Smooth muscle cell (in vitro differentiated cells): ENCODE results near the gene PTPN5. TPM values are rescaled to one million over a fixed set of nuclear protein-coding genes. Genes with fewer than 3 reads are reported as not detected.

Experiments
- DNase-seq: peaks from one replicate; lab custom pipeline; 2025; ENCODE audit not compliant: unreplicated experiment; lab: John Stamatoyannopoulos, UW
- H2AFZ ChIP-seq: fragments of 200-600 bp; sonication (generic); 2 replicates; pipeline ENCODE4 v1.6.0; 2016; ENCODE audit warnings: antibody characterized with exemption, low read depth, mild to moderate bottlenecking
- H3F3A ChIP-seq: fragments of 200-600 bp; sonication (generic); 2 replicates; pipeline ENCODE4 v1.6.0; 2017; ENCODE audit warnings: antibody characterized with exemption, low read depth
- H3K27ac ChIP-seq: fragments of 200-600 bp; sonication (generic); 2 replicates; pipeline ENCODE4 v1.5.1; 2016; ENCODE audit warnings: low read depth, mild to moderate bottlenecking
- H3K27me3 ChIP-seq: fragments of 200-600 bp; sonication (generic); 2 replicates; pipeline ENCODE4 v1.6.1; 2016; ENCODE audit warnings: low read depth, mild to moderate bottlenecking
- H3K36me3 ChIP-seq: fragments of 200-600 bp; sonication (generic); 2 replicates; pipeline ENCODE4 v1.5.1; 2016; ENCODE audit warnings: low read depth
- H3K4me1 ChIP-seq: fragments of 200-600 bp; sonication (generic); 2 replicates; pipeline ENCODE4 v1.5.1; 2016; ENCODE audit warnings: low read depth
- H3K4me2 ChIP-seq: fragments of 200-600 bp; sonication (generic); 2 replicates; pipeline ENCODE4 v1.6.0; 2016; ENCODE audit warnings: mild to moderate bottlenecking
- H3K4me3 ChIP-seq: fragments of 200-600 bp; sonication (generic); 2 replicates; pipeline ENCODE4 v1.5.1; 2016; ENCODE audit warnings: mild to moderate bottlenecking
- H3K79me2 ChIP-seq: fragments of 200-600 bp; sonication (generic); 2 replicates; pipeline ENCODE4 v1.6.0; 2016; ENCODE audit warnings: low read depth, mild to moderate bottlenecking
- H3K9ac ChIP-seq: fragments of 200-600 bp; sonication (generic); 2 replicates; pipeline ENCODE4 v1.6.0; 2016; ENCODE audit warnings: low read depth
- H3K9me3 ChIP-seq: fragments of 200-600 bp; sonication (generic); replicated peaks from 2 replicates; pipeline ENCODE4 v1.5.1; 2016; ENCODE audit warnings: low read depth
- H4K20me1 ChIP-seq: fragments of 200-600 bp; sonication (generic); 2 replicates; pipeline ENCODE4 v1.6.0; 2016; ENCODE audit warnings: low read depth
- CTCF ChIP-seq: fragments of 200-600 bp; sonication (generic); IDR thresholded peaks from 2 replicates; pipeline ENCODE4 v1.5.1; 2017; ENCODE audit warnings: borderline replicate concordance, mild to moderate bottlenecking, antibody characterized with exemption; ENCODE audit not compliant: insufficient read depth, poor library complexity, severe bottlenecking
- WGBS: methylation state at CpG from one replicate; pipeline ENCODE4 v1.1.7; 2016; ENCODE audit warnings: low lambda C conversion rate; 5-methylcytosine and 5-hydroxymethylcytosine counted together
- polyA plus RNA-seq: library from polyadenylated mRNA; unstranded; fragments of >200 nt; fragmentation: Nextera tagmentation; extraction: Ambion mirVana; gene quantifications from 2 replicates; pipeline ENCODE4 v1.2.1, GENCODE V29; 2016
- total RNA-seq: library from RNA; depleted of rRNA; stranded (reverse); fragments of >200 nt; gene quantifications from 2 replicates; pipeline ENCODE4 v1.2.3, GENCODE V29; 2014

Gene PTPN5
- total and polyA plus RNA-seq, 2 experiments from 2014 or later: not detected

GRCh38 chr11:18739685-18740084, 51.9 kb downstream of the PTPN5 start:
- H3K36me3 ChIP-seq: no peaks in the 10 kb centered on the region
- H4K20me1 ChIP-seq: no peaks in the 10 kb centered on the region
- TF ChIP-seq CTCF: no peak
- no peaks in the 10 kb centered on the region for H3K4me1 ChIP-seq
- no peaks in the 10 kb centered on the region for H3K27me3 ChIP-seq
- H3K9ac ChIP-seq: no peak overlapping the region
- 86% methylated on average over 4 of the region's 4 CpGs for whole genome bisulfite sequencing
- H3K79me2 ChIP-seq: no peaks in the 10 kb centered on the region
- H3K4me2 ChIP-seq: no peak overlapping the region
- no peak overlapping the region for H3K4me3 ChIP-seq
- H3K9me3 ChIP-seq: no peaks in the 10 kb centered on the region
- no peak overlapping the region for H3K27ac ChIP-seq
- H2AFZ ChIP-seq: no peak overlapping the region
- no peaks in the 10 kb centered on the region for H3F3A ChIP-seq
- DNase-seq: no peak

- Histone ChIP-seq H3K9me3 (no peaks in the 10 kb centered on the region), H3K9ac (no peak overlapping the region), H3K4me1 (no peaks in the 10 kb centered on the region), H3K4me2 (no peak overlapping the region), H3K27ac (no peak overlapping the region), H3K27me3 (no peaks in the 10 kb centered on the region), H4K20me1 (no peaks in the 10 kb centered on the region), H3F3A (no peaks in the 10 kb centered on the region), H2AFZ (no peak overlapping the region), H3K79me2 (no peaks in the 10 kb centered on the region), H3K4me3 (no peak overlapping the region), H3K36me3 (no peaks in the 10 kb centered on the region)
- no peak for DNase-seq
- TF ChIP-seq CTCF: no peak
- WGBS: 89% methylated on average over 8 of the region's 8 CpGs
Measured at GRCh38 chr11:18737642-18738041, 54.0 kb downstream of the PTPN5 start.

GRCh38 chr11:18736590-18737148, 54.9 kb downstream of the PTPN5 start:
- H3K4me2 ChIP-seq: no peak overlapping the region
- no peak for TF ChIP-seq CTCF
- H4K20me1 ChIP-seq: no peaks in the 10 kb centered on the region
- H3K36me3 ChIP-seq: no peaks in the 10 kb centered on the region
- H3K9me3 ChIP-seq: no peaks in the 10 kb centered on the region
- no peaks in the 10 kb centered on the region for H3K79me2 ChIP-seq
- H3K9ac ChIP-seq: no peak overlapping the region
- no peak overlapping the region for H3K4me3 ChIP-seq
- H3F3A ChIP-seq: no peaks in the 10 kb centered on the region
- WGBS: 65% methylated on average over 10 of the region's 10 CpGs
- no peaks in the 10 kb centered on the region for H3K27me3 ChIP-seq
- no peak overlapping the region for H3K27ac ChIP-seq
- no peak overlapping the region for H2AFZ ChIP-seq
- H3K4me1 ChIP-seq: no peaks in the 10 kb centered on the region
- DNase-seq: no peak

- no peak overlapping the region for H2AFZ ChIP-seq
- no peak for TF ChIP-seq CTCF
Measured at GRCh38 chr11:18733202-18733601, 58.4 kb downstream of the PTPN5 start.

More at GRCh38 chr11:18733202-18733601, 58.4 kb downstream of the PTPN5 start:
- Histone ChIP-seq H3K27ac (no peak overlapping the region), H3K4me2 (no peak overlapping the region), H3K4me1 (no peaks in the 10 kb centered on the region), H3K36me3 (no peaks in the 10 kb centered on the region), H3K27me3 (no peaks in the 10 kb centered on the region), H3F3A (no peaks in the 10 kb centered on the region), H3K9ac (no peak overlapping the region), H3K79me2 (no peaks in the 10 kb centered on the region), H4K20me1 (no peaks in the 10 kb centered on the region), H3K4me3 (no peak overlapping the region), H3K9me3 (no peaks in the 10 kb centered on the region)
- DNase-seq: no peak
- WGBS: 89% methylated on average over 16 of the region's 16 CpGs
